GM10266 (cell line): Measurements from ENCODE around the gene ADCY1.

Experiments used
- DNase-seq: peaks from one replicate; pipeline ENCODE4 v3.0.0; 2012; ENCODE audit errors: extremely low spot score
- TF ChIP-seq, protein P1 (sequence below): IDR thresholded peaks from 2 replicates; pipeline ENCODE4 v1.5.1; 2012; ENCODE audit warnings: mild to moderate bottlenecking, low read depth; ENCODE audit not compliant: control insufficient read depth, insufficient read depth; ENCODE audit errors: missing control alignments

Gene ADCY1

DNA sequence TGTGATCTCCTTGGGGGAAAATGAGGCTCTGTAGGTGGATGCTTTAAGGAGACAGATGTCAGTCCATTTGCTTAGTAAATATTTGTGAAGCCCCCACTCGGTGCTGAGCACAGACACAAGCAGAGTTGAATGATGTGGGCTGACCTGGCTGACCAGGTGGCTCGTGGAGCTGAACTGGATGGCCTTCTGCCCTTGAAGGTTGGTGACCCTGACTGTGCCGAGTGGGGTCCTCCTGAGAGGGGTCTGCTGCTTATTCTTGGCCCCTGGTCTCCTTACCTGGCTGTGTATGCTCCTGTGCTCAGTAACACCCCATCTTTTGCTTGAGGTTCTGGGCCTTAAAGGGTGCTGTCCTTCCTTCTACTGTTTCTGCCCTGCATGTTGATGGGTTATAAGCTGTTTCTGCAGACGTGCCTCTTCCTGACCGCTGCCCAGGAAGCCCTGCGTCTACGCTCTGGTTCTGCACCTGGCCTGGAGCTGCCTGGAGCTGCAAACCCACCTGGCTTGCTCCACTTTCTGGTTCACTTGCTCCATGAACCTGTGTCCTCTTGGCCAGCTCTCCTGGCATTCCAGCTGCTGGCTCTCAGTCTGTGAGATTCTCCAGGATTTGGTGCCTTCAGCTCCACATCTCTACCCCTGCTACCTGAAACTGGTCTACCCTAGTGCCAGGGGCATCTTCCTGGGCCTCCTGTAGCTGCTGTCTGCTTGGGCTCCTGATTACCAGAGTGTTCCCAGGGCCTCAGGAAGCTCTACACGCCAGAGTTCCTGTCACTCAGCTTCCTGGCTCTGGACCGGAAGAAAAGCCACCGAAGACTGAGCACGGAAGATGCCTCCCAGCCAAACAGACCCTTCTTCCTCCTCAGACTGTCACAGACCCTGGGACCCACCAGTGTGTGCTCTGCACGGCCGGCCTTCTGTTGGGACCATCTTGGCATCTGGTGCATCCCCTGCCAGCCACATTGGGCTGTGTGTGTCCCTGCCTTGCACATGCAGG is 76.5 kb downstream of the ADCY1 start:
- TF ChIP-seq, protein P1, sequence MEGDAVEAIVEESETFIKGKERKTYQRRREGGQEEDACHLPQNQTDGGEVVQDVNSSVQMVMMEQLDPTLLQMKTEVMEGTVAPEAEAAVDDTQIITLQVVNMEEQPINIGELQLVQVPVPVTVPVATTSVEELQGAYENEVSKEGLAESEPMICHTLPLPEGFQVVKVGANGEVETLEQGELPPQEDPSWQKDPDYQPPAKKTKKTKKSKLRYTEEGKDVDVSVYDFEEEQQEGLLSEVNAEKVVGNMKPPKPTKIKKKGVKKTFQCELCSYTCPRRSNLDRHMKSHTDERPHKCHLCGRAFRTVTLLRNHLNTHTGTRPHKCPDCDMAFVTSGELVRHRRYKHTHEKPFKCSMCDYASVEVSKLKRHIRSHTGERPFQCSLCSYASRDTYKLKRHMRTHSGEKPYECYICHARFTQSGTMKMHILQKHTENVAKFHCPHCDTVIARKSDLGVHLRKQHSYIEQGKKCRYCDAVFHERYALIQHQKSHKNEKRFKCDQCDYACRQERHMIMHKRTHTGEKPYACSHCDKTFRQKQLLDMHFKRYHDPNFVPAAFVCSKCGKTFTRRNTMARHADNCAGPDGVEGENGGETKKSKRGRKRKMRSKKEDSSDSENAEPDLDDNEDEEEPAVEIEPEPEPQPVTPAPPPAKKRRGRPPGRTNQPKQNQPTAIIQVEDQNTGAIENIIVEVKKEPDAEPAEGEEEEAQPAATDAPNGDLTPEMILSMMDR: no peak
- no peak for DNase-seq

DNA sequence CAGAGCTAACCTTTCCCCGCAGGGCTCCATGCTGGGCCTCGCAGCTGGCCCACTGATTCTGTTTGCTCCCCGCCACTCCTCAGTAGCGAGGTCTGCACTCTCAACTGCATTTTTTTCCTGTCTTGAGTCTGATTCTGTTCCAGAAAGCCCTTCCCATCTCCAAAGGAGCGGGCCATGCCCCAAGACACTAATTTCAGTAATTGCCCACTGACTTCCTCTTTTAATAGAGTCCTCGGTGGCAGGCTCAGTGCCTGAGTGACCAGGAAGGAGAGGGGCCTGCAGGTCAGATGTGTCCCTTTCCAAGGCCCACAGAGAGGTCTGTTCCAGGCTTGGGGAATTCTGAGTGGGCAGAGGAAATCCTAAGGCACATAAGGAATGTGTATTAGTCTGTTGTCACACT is 77.4 kb downstream of the ADCY1 start:
- TF ChIP-seq, protein P1: no peak
- DNase-seq: no peak

DNA sequence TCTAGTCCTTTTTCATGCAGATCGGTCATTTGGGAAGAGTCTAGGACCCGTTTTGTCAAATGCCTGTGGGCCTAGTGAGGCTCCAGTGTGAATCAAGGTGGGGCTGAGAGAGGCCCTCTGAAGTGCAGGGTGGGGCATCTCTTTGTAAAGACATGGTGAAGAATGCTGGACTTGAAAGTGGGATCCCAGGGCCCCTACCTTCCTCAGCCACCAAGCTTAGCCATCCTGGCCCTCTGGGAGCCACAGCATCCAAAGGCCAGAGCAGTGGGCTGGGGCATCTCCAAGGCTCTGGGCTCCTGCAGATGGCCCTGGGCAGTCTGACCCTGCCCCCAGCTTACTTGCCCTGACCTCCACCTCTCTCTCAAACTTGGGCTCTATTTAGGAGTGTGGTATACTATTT is 78.5 kb downstream of the ADCY1 start:
- DNase-seq: no peak
- TF ChIP-seq, protein P1: no peak

DNA sequence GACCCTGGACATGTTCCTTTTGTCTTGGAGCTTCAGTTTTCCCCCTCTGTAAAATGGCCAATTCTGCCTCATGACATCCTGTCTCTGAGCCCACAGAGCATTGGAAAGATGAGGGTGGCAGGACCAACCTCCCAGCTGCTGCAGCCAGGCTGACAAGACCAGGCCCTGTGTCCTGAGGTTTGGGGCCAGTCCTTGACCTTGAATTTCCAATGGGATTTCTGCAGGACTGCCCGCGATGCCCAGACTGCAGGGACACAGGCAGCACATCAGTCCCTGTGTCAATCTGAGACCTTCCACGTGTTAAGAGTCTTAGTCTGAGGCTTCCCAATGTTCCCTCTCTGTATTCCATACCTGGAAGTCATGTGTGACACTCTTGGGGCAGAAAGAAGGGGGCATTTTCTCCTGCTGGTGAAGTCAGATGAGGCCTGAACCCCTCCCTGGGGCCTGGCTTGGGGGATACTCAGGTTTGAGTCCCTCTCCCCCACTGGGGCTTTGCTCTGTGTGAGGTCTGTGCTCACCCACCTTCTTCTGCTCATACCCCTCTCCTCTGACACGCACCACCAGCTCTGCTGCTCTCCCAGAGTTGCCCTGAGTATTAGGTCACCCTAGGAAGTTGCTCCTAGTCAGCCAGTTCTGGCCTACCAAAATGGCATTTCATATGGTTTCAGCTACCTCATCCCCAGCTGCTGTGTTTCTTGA is 79.2 kb downstream of the ADCY1 start:
- DNase-seq: no peak
- TF ChIP-seq, protein P1: no peak

DNA sequence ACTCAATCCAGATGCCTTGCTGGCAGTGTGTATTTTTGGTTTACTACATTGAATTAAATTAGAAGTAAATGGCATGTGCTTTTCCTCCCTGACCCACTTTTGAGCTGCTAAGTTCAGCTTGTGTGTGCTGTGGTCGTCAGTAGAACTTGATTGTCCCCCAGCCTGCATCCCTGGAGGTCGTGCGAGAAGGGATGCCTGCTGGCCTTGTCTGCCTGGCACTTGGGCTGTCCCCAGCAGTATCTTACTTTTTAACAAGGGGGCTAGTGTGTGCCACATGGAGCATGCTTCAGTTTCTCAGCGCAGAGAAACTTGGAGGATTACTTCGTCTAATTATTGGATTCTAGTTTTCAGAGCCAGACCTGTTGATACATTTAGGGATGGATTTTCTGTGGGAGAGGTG is 80.2 kb downstream of the ADCY1 start:
- TF ChIP-seq, protein P1: no peak
- DNase-seq: no peak

DNA sequence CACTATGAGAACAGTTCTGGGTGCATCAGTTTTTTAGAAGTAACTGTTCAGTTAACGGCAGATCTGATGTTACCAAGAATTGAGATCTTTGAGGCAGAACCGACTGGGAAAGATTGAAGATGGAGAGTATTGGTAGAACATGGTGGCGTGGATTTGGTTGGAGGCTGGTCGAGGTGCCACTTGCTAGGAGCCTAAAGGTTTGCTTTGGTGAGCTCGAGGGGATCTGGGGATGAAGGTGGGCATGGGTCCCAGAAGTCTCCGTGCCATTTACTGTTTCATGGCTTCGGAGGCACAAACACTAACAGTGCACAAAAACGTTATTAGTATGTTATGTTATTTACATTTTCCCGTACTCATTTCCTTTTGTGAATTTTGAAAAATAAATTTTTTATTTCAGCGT is 81.4 kb downstream of the ADCY1 start:
- TF ChIP-seq, protein P1: no peak
- no peak for DNase-seq

DNA sequence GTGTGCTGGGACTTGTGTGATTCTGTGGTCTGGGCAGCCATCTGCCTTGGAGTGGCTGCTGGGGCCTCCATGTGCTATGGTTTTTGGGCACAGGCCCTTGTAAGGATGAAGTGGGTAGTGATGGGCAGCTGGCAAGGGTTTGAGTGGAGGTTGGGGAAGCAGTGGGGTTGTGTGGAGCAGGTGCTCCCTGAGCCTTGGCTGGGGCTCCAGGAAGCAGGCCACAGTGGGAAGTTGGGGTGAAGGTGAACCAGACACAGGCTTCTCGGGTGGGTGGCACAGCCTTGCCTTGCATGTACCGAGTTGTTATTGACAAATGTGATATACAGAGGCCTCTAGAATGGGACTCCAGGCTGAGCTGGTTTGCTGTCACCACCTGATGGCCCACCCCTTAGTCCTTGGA is 82.3 kb downstream of the ADCY1 start:
- TF ChIP-seq, protein P1: no peak
- DNase-seq: no peak
